Panc1 (cell line): Measurements from ENCODE around the gene THUMPD2. TPM values are rescaled to one million over a fixed set of nuclear protein-coding genes. Genes with fewer than 3 reads are reported as not detected.

Experiments
- ATAC-seq: fragments of 200-7000 bp; cut with Tn5 transposase; 2 replicates; pipeline ENCODE4 v1.9.1; 2020; ENCODE audit warnings: mild to moderate bottlenecking, moderate library complexity
- BruUV-seq: library from RNA; stranded (reverse); fragments of 400-500 nt; replicated peaks from 2 replicates; lab custom pipeline; 2021; lab: Mats Ljungman, UMichigan
- CTCF ChIA-PET: fragments of 300-600 bp; sonication (Branson Sonifier 250); formaldehyde crosslinking; loops from one replicate; lab custom pipeline; 2022; ENCODE audit warnings: antibody characterized with exemption; lab: Charles Lee
- POLR2A ChIA-PET: fragments of 300-600 bp; sonication (Branson Sonifier 250); formaldehyde crosslinking; loops from one replicate; lab custom pipeline; 2022; ENCODE audit warnings: antibody characterized with exemption; lab: Charles Lee
- DNase-seq: peaks from one replicate; pipeline ENCODE4 v3.0.0-alpha.2; 2010; ENCODE audit warnings: low read depth, low spot score
- H3K27ac ChIP-seq: 2 replicates; pipeline ENCODE4 v1.5.1; 2011; ENCODE audit warnings: mild to moderate bottlenecking, low read length, inconsistent platforms
- H3K27me3 ChIP-seq: fragments of 200-500 bp; sonication (Bioruptor generic); 2 replicates; pipeline ENCODE4 v1.6.0; 2014; ENCODE audit warnings: low read length, inconsistent platforms; ENCODE audit not compliant: control insufficient read depth, insufficient read depth
- H3K36me3 ChIP-seq: fragments of 200-500 bp; sonication (Bioruptor generic); 2 replicates; pipeline ENCODE4 v1.5.1; 2014; ENCODE audit warnings: inconsistent platforms, mild to moderate bottlenecking, low read length, moderate library complexity; ENCODE audit not compliant: control insufficient read depth, insufficient read depth
- H3K4me1 ChIP-seq: 2 replicates; pipeline ENCODE4 v1.5.1; 2011; ENCODE audit warnings: inconsistent platforms, mild to moderate bottlenecking, low read length, moderate library complexity; ENCODE audit not compliant: control insufficient read depth, insufficient read depth
- H3K4me3 ChIP-seq, 2 experiments: 2 replicates each; pipeline ENCODE4 v1.5.1; 2011 to 2012; ENCODE audit warnings: low read depth in 2 of 2, low read length in 2 of 2, mild to moderate bottlenecking in 2 of 2, inconsistent platforms in 1 of 2, moderate library complexity in 1 of 2
- H3K9me3 ChIP-seq: fragments of 200-500 bp; sonication (Bioruptor generic); 2 replicates; pipeline ENCODE4 v1.5.1; 2014; ENCODE audit warnings: low read depth, mild to moderate bottlenecking, inconsistent platforms, low read length, moderate library complexity; ENCODE audit not compliant: control insufficient read depth, insufficient read depth
- POLR2AphosphoS5 ChIP-seq: IDR thresholded peaks from 2 replicates; pipeline ENCODE4 v1.6.1; 2012; ENCODE audit warnings: mild to moderate bottlenecking, low read depth, low read length, moderate library complexity
- SIN3A ChIP-seq: IDR thresholded peaks from 2 replicates; pipeline ENCODE4 v1.6.1; 2012; ENCODE audit warnings: low read depth, mild to moderate bottlenecking, low read length, moderate library complexity, borderline replicate concordance; ENCODE audit not compliant: insufficient read depth
- TCF7L2 ChIP-seq: IDR thresholded peaks from 2 replicates; pipeline ENCODE4 v1.6.1; 2011; ENCODE audit warnings: mild to moderate bottlenecking, low read depth, low read length, inconsistent platforms
- in situ Hi-C: cut with HindIII; loops from 2 replicates; pipeline ENCODE4 v1.10.0; 2016; ENCODE audit warnings: low sequenced_read_pairs, low pct_unique_long_range_greater_than_20kb
- intact Hi-C: fragments of 100-400 bp; cut with micrococcal nuclease; formaldehyde crosslinking; loops from one replicate; pipeline ENCODE4 v1.10.0; 2022; ENCODE audit not compliant: unreplicated experiment
- total RNA-seq: library from RNA; stranded (reverse); gene quantifications from one replicate; pipeline ENCODE4 v1.2.1, GENCODE V29; 2021; ENCODE audit not compliant: unreplicated experiment
- TF ChIP-seq, protein P1 (sequence below): fragments of 450-650 bp; IDR thresholded peaks from 2 replicates; pipeline ENCODE4 v1.5.1; 2017; ENCODE audit warnings: mild to moderate bottlenecking
- TF ChIP-seq, protein P2 (sequence below), 2 experiments: IDR thresholded peaks; 2 replicates each; pipeline ENCODE4 v1.6.1; 2011 to 2012; ENCODE audit warnings: low read depth in 2 of 2, control low read depth in 1 of 2, low read length in 1 of 2, mild to moderate bottlenecking in 1 of 2, moderate library complexity in 1 of 2; ENCODE audit not compliant: insufficient read depth in 1 of 2

THUMPD2 gene
- total RNA-seq, 1 experiment from 2014 or later = 13.7 TPM

DNA sequence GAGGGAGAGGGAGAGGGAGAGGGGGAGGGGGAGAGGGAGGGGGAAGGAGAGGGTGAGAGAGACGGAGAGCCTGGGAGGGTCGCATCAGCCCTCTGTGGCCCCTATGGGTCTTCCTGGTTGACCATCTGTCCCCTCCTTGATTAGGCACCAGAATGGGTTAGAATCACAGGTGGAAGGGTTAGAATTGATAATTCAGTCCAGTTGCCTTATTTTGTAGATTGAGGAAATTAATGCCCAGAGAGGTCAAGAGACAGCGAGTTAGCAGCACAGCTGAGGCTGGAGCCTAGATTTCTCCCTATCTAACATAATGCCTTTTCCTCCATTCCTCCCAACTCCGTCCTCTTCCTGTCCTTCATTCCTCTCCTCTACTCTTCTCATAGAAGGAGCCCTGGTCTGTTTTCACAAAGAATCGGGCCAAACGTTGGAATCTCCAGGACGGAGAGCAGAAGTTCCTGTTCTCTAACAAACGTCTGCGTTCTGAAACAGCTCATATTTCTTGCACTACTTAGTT is 338 bp upstream of the THUMPD2 start:
- DNase-seq (no peak), ATAC-seq (peak; percentile 42)
- no peak for TF ChIP-seq POLR2AphosphoS5
- TF ChIP-seq SIN3A = no peak
- TF ChIP-seq, protein P1, sequence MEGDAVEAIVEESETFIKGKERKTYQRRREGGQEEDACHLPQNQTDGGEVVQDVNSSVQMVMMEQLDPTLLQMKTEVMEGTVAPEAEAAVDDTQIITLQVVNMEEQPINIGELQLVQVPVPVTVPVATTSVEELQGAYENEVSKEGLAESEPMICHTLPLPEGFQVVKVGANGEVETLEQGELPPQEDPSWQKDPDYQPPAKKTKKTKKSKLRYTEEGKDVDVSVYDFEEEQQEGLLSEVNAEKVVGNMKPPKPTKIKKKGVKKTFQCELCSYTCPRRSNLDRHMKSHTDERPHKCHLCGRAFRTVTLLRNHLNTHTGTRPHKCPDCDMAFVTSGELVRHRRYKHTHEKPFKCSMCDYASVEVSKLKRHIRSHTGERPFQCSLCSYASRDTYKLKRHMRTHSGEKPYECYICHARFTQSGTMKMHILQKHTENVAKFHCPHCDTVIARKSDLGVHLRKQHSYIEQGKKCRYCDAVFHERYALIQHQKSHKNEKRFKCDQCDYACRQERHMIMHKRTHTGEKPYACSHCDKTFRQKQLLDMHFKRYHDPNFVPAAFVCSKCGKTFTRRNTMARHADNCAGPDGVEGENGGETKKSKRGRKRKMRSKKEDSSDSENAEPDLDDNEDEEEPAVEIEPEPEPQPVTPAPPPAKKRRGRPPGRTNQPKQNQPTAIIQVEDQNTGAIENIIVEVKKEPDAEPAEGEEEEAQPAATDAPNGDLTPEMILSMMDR = no peak
- TF ChIP-seq, protein P2, sequence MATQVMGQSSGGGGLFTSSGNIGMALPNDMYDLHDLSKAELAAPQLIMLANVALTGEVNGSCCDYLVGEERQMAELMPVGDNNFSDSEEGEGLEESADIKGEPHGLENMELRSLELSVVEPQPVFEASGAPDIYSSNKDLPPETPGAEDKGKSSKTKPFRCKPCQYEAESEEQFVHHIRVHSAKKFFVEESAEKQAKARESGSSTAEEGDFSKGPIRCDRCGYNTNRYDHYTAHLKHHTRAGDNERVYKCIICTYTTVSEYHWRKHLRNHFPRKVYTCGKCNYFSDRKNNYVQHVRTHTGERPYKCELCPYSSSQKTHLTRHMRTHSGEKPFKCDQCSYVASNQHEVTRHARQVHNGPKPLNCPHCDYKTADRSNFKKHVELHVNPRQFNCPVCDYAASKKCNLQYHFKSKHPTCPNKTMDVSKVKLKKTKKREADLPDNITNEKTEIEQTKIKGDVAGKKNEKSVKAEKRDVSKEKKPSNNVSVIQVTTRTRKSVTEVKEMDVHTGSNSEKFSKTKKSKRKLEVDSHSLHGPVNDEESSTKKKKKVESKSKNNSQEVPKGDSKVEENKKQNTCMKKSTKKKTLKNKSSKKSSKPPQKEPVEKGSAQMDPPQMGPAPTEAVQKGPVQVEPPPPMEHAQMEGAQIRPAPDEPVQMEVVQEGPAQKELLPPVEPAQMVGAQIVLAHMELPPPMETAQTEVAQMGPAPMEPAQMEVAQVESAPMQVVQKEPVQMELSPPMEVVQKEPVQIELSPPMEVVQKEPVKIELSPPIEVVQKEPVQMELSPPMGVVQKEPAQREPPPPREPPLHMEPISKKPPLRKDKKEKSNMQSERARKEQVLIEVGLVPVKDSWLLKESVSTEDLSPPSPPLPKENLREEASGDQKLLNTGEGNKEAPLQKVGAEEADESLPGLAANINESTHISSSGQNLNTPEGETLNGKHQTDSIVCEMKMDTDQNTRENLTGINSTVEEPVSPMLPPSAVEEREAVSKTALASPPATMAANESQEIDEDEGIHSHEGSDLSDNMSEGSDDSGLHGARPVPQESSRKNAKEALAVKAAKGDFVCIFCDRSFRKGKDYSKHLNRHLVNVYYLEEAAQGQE (IDR thresholded peaks at IDR 0.05; ENCODE audit: insufficient read depth in 1 of 2, low read depth in 2 of 2, low read length in 1 of 2) = no peak
- TF ChIP-seq TCF7L2 = no peak
- Histone ChIP-seq H3K36me3 (peaks cover 4% of the 10 kb centered on the region), H3K4me1 (peaks cover 17% of the 10 kb centered on the region), H3K27ac (peak overlapping the region; percentile 95), H3K9me3 (no peaks in the 10 kb centered on the region), H3K27me3 (no peaks in the 10 kb centered on the region), H3K4me3 (peak overlapping the region; percentile 69 to 88)
- intact Hi-C loops = no loop called here
- no TSS peak for BruUV-seq
- in situ Hi-C loops = no loop called here
- ChIA-PET CTCF (no interaction called here), POLR2A (no interaction called here)

DNA sequence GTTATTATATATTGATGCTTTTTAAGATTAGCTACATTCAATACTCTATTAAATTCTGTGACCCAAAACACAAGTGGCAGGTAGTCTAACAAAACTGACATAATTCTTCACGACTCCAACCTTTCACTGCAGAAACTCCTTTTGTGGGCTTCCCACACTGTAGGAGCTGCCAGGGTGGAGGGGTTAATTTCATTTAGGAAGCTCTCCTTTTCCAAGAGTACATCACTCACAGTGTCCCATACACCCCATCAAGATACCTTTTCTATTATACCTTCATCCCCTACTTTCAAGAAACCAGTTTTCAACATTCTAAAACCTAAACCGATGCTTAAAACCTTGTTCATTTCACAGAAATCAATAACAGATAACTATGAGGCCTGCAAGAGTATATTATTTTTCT is 825 bp downstream of the THUMPD2 start:
- no peak for ATAC-seq

More for the DNA sequence above, 825 bp downstream of the THUMPD2 start:
- H3K4me3 ChIP-seq = peak overlapping the region; percentile 69 to 88
- peak overlapping the region; percentile 95 for H3K27ac ChIP-seq
- CTCF ChIA-PET = no interaction called here
- TF ChIP-seq, protein P2 (IDR thresholded peaks at IDR 0.05; ENCODE audit: insufficient read depth in 1 of 2, low read depth in 2 of 2, low read length in 1 of 2) = no peak
- TF ChIP-seq, protein P1 = no peak
- TF ChIP-seq TCF7L2 = no peak
- BruUV-seq = TSS peak; percentile 82
- H3K27me3 ChIP-seq = no peaks in the 10 kb centered on the region
- no peak for DNase-seq
- intact Hi-C loops (no loop called here), in situ Hi-C loops (no loop called here)
- H3K36me3 ChIP-seq = peaks cover 4% of the 10 kb centered on the region
- H3K9me3 ChIP-seq = no peaks in the 10 kb centered on the region
- POLR2A ChIA-PET = interaction anchor here (0.6 kb wide), 1 partner anchor 17 kb away, joined by 4 read pairs; no protein-coding TSS in a partner anchor
- peaks cover 17% of the 10 kb centered on the region for H3K4me1 ChIP-seq
